HG03060 (cell line): Measurements from ENCODE around the gene SIPA1L2.
A peak's percentile ranks its signal among the peaks of the same experiment; 100 is the strongest.

Experiments
- ATAC-seq: cut with Tn5 transposase; IDR thresholded peaks from one replicate; pipeline ENCODE4 v1.9.1; 2021; ENCODE audit warnings: low read depth, moderate number of reproducible peaks; ENCODE audit not compliant: unreplicated experiment

The SIPA1L2 gene

DNA sequence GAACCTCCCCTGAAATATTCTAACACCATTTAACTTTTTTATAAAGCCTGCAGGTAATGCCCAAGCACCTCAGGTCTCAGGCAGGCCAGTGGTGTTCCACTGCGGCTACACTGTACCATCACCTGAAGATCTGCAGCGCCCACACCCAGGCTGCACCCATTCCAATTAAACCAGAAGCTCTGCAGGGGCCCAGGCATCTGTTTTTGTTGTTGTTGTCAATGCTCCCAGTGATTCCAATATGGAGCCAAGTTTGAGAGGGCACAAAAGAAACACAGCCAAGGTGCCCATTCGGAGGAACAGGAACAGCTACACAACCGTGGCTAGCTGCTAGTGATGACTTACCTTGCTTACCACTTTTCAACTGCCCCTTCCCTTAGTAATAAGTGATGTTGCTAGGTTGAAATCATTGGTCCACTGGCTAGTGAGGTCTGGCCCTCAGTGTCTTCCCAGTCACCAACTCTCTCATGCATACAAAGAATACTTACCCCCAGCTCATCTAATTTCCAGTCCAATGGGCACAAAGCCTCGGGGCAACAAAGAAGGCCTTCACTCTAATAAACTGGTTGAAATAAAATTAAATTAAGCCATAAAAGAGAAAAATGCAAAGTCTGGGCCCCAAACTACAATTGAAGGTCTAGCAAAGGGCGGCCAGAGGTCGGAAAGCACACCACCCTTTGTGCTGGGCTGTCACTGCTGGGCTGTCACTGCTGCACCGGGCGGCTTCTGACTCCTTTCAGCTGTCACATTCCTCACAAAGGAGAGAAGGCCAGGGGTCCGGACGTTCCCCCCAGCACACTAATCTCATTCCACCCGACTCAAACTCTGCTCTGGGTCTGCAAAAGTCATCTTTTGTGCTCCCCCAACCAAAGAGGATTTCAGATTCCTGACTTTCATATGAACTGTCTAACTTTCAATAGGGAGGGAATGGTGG is 34.9 kb downstream of the SIPA1L2 start:
- no peak for ATAC-seq

DNA sequence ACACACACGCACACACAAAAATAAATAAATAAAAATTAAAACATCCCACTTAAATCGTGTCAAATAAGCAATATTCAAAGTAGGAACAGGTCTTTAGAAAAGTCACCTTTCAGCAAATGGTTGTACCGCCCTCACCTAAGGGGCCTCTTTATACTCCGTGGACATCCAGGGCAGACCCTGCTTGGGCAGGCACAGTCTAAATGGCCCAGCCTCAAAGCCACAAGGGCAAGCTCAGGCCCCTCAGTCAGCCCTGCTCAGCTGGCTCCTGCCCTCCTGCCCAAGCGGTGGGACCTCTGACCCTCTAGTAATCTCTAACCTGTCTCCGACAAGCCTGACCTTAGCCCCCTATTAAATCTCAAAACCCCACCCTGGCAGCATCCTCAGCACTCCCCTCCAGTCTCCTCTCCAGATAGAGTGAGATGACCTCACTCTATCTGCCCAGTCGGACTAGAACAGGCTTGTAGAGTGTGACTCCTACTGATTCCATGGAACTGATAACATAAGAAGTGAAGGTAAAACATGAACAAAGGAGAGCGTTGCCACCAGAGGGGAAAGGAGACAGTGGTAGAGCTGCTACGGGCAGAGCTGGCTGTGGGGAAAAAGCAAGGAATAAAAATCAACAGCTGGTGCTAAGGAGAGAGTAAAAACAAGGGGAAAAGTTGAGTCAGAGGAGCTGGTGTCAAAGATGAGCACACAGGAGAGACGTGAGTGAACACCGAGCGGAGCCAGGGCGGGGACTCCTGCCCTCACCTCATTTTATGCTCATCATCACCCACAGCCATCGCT is 36.0 kb downstream of the SIPA1L2 start:
- no peak for ATAC-seq

DNA sequence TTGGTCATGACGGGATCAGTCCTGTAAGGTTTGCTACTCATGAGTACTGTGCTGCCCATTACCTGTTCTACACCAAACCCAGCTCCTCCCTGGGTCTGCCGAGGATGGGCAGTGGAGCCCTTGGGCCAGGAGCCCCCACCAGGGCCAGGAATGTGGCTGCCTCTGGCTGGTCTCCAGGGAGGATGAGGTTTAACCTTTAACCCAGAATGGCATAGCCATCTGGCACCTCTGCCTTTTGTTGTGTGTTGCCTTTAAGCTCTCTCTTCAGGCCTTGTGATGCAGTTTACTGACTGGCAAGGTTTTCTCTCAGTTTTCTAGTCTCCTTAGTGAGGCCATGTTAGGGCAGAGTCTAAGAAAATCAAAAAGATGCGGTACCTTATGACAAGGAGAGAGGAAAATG is 38.6 kb downstream of the SIPA1L2 start:
- ATAC-seq: no peak

DNA sequence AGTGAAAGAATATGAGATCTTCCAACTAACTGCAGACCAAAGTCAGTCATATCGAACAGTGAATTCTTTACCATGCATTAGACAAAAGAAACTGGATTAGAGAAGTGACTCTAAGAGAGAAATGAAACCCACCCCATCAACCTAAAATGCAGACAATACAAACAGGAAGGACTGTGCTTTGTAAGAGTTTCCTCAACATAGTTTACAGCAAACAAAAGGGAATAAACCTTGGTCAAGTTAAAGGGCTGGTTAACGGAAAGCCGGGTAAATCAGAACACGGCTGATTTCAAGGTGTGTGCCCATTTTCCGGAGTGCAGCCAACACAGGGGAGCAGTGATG is 39.2 kb downstream of the SIPA1L2 start:
- ATAC-seq: peak; percentile 64

DNA sequence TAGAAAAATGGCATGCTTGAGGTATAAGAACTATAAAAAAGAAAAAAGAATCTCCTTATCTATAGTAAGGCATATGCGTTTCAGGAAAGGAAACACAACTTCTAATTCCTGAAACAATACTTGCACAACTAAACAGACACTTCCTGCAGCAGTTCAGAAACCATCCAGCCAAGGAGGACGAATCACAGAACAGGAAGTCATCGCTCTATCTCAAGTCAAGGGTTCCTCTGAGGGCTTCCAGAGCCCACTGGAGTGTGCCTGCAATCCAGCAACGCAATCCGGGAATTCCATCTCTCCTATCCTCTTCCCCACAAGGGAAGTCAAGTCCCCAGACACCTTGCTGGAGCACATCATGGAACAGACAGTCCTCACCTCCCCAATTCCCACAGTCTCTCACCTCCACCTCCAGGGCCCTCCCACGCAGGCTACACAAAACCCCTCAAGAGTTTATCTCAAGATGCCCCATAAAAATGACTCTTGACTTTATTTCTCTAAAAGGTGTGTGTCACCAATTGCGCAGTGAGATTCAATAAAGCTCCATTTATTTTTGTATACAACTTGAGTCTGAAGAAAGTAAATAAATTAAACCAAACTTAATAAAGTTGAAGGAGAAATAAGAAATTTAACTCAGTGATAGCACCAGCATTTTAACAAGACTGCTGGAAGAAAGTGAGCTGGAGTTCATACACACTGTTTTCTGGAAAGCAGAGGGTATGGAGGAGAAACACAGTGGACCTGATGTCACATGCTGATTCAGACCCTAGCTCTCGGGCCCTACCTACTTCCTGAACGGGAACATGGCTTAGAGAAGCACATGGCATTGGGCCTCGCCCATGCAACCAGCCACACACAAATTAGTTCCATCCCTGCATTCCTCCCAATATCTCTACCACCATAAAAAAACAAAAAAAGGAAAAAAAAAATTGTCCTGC is 39.9 kb downstream of the SIPA1L2 start:
- ATAC-seq: no peak

DNA sequence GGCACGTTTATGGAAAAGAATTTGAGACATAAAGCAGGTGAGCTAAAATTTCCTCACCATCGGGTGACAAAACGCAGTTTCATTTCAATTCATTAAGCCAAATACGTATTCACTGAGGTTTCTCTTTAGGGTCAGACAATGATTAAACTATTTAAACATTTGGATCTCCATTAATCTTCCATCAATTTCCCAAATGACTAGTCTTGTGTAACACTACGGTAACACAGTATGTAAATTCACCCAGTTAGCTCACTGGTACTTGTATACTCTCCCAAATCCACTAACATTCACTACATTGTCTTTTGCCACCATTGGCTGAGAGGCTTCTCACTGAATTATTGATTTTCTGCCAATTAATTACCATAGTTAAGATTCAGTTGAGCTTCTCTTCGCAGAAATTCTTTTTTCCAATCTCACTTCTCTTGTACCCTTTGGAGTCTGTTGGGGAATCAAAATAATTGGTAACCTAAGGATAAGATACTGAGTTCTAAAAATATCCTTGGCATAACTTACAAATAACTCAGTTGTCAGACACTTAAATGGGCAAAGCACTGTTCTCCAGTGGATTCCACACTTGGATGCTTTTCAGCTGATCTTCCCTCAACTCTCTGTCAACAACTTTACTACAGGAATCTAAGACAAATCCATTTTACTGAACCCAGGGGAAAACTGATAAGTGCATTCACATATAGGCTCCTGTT is 40.7 kb downstream of the SIPA1L2 start:
- no peak for ATAC-seq

GRCh38 chr1:232587141-232588008 is 42.6 kb downstream of the SIPA1L2 start:
- ATAC-seq: no peak

GRCh38 chr1:232586679-232587078 is 43.3 kb downstream of the SIPA1L2 start:
- no peak for ATAC-seq

DNA sequence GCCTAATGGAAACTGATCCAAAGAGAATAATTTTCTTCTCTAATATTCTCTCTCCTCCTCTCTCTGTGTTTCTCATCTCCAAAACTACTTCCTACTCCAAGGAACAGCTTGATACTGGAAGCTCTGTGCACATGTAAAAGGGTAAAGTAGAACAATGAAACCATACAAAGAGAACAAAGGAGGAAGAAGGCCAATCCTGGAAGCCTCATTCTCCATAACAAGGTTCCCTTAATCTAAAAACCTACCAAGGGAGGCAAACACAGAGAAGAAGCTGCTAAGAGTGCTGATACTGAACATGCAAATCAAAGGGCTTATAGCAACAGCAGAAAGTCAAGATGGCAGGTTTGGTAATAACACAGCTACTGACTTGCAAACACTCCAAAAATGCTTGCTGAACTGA is 44.4 kb downstream of the SIPA1L2 start:
- no peak for ATAC-seq

- ATAC-seq: no peak
These were observed 48.0 kb downstream of the SIPA1L2 start for GRCh38 chr1:232581932-232582331.
